CD4-positive, CD25-positive, alpha-beta regulatory T cell (primary cell): Measurements from ENCODE around the gene CASP10. TPM values are rescaled to one million over a fixed set of nuclear protein-coding genes. Genes with fewer than 3 reads are reported as not detected.

Source experiments
- ATAC-seq, 2 donors: fragments of 150-1000 bp; cut with Tn5 transposase; one replicate each; pipeline ENCODE4 v1.10.0; 2021; ENCODE audit warnings: low read depth in 2 of 2, moderate number of reproducible peaks in 2 of 2, moderate library complexity in 1 of 2
- DNase-seq, 3 donors: peaks; one replicate each; pipeline versions ENCODE4 v3.0.0 to v3.0.0-alpha.2; 2012 to 2022; ENCODE audit warnings: mixed read lengths in 1 of 3
- H3K27ac ChIP-seq: one replicate; pipeline ENCODE4 v1.7.0; 2013; ENCODE audit warnings: mild to moderate bottlenecking, low read length; ENCODE audit not compliant: insufficient read depth, poor library complexity, severe bottlenecking
- H3K27me3 ChIP-seq: one replicate; pipeline ENCODE4 v1.7.0; 2013; ENCODE audit warnings: low read length; ENCODE audit not compliant: control insufficient read depth, insufficient read depth
- H3K36me3 ChIP-seq: one replicate; pipeline ENCODE4 v1.7.0; 2013; ENCODE audit warnings: mild to moderate bottlenecking, low read length, moderate library complexity; ENCODE audit not compliant: control insufficient read depth, insufficient read depth
- H3K4me1 ChIP-seq: 2 replicates; pipeline ENCODE4 v1.7.0; 2013; ENCODE audit warnings: mild to moderate bottlenecking, low read length; ENCODE audit not compliant: insufficient read depth, control insufficient read depth, poor library complexity, severe bottlenecking
- H3K4me3 ChIP-seq: one replicate; pipeline ENCODE4 v1.7.0; 2013; ENCODE audit warnings: low read depth, mild to moderate bottlenecking, low read length, moderate library complexity
- H3K9me3 ChIP-seq, 2 experiments: 1 replicate in 1 of 2; 2 replicates in 1 of 2; pipeline ENCODE4 v1.7.0; 2013; ENCODE audit warnings: low read length in 2 of 2, mild to moderate bottlenecking in 1 of 2, moderate library complexity in 1 of 2; ENCODE audit not compliant: control insufficient read depth in 2 of 2
- H3K27ac Mint-ChIP-seq, 3 donors: one replicate each; pipeline ENCODE4 v1.8.0; 2020 to 2022; ENCODE audit warnings: mild to moderate bottlenecking in 3 of 3, mixed read lengths in 3 of 3, moderate library complexity in 2 of 3
- H3K27me3 Mint-ChIP-seq: one replicate; pipeline ENCODE4 v1.8.0; 2022; ENCODE audit warnings: mild to moderate bottlenecking, mixed read lengths
- H3K36me3 Mint-ChIP-seq: one replicate; pipeline ENCODE4 v1.8.0; 2020; ENCODE audit warnings: mixed read lengths
- H3K4me1 Mint-ChIP-seq, 4 donors: one replicate each; pipeline ENCODE4 v1.8.0; 2020 to 2022; ENCODE audit warnings: mixed read lengths in 4 of 4, mild to moderate bottlenecking in 1 of 4
- H3K4me3 Mint-ChIP-seq, 4 donors: one replicate each; pipeline ENCODE4 v1.8.0; 2020 to 2022; ENCODE audit warnings: mild to moderate bottlenecking in 4 of 4, mixed read lengths in 4 of 4, moderate library complexity in 3 of 4
- H3K9me3 Mint-ChIP-seq, 7 donors: one replicate each; pipeline ENCODE4 v1.8.0; 2020 to 2022; ENCODE audit warnings: mixed read lengths in 7 of 7, mild to moderate bottlenecking in 3 of 7, moderate library complexity in 2 of 7
- polyA plus RNA-seq, 4 donors: library from polyadenylated mRNA; unstranded; fragments of 300-500 nt; fragmentation: Illumina TruSeq; gene quantifications; one replicate each; pipeline ENCODE4 v1.2.3, GENCODE V29; 2021
- total RNA-seq: library from RNA; stranded (reverse); gene quantifications from one replicate; pipeline ENCODE4 v1.2.3, GENCODE V29; 2022

The CASP10 gene
- total and polyA plus RNA-seq, 5 donors from 2014 or later: 4.4 to 15.1 (median 6.0) TPM

DNA sequence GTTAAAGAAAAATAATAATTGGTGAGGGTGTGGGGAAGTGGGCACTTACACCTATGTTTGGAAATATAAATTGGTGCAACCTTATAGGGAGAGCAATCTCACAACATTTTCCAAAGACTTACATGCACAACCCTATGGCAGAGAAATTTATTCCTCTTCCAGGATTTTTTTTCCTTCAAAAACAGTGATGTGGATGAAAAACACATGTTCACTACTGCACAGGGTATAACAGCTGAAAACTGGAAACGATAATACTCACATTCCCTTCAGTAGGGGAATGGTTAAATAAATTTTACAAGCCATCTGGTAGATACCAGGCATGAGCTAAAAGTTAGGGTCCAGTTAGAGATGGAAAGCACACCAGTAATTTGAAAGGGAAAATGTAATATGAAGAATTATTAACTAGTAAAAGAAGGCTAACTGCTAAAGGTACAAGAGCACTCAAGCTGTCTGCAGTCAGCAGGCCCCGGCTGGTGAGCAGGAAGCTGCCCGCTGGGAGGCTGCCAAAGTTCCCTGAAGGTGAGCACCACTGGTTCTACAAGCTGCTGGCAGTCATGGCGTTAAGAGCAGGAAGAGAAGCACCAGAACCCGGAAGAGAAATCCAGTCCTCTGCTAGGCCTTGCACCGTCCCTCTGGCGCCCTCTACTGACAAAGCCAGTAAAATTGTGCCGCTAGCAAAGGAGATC, 49.0 kb downstream of the CASP10 start:
- DNase-seq (peak; percentile 83 to 96 (median 90)), ATAC-seq (peak; percentile 57)
- Histone ChIP-seq H3K4me1 (peaks cover 50% of the 10 kb centered on the region), H3K4me3 (peak overlapping the region; percentile 99), H3K9me3 (no peaks in the 10 kb centered on the region), H3K36me3 (no peaks in the 10 kb centered on the region), H3K27me3 (no peaks in the 10 kb centered on the region), H3K27ac (peak overlapping the region; percentile 85)
- H3K36me3 Mint-ChIP-seq: peaks cover 11% of the 10 kb centered on the region
- H3K27ac Mint-ChIP-seq: peak overlapping the region; percentile 20 to 97 (median 80)
- H3K4me3 Mint-ChIP-seq: peak overlapping the region; percentile 97 to 98 (median 98)
- peaks cover 23 to 44% (median 28%) of the 10 kb centered on the region in 4 donors for H3K4me1 Mint-ChIP-seq
- H3K27me3 Mint-ChIP-seq: no peaks in the 10 kb centered on the region
- no peaks in the 10 kb centered on the region for H3K9me3 Mint-ChIP-seq

DNA sequence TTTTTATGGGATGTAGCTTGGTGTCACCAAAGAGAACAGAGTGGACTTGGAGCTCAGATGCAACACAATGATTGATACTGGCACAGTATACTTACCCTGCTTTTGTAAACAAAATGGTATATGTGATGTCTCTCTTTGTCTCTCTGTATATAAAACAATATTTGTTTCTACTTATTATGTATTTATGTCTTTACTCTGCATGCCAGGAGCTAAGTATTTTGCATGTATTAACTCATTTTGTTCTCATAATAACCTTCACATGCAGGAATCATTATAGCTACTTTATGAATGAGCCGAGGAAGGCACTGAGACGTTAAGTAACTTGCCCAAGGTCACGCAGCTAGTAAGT, 49.5 kb downstream of the CASP10 start:
- Mint-ChIP-seq H3K27me3 (no peaks in the 10 kb centered on the region), H3K4me1 (peaks cover 23 to 49% (median 29%) of the 10 kb centered on the region in 4 donors), H3K4me3 (peak overlapping the region; percentile 97 to 98 (median 98)), H3K27ac (peak overlapping the region; percentile 20 to 97 (median 80)), H3K9me3 (no peaks in the 10 kb centered on the region), H3K36me3 (peaks cover 11% of the 10 kb centered on the region)
- Histone ChIP-seq H3K4me3 (peak overlapping the region; percentile 99), H3K9me3 (no peaks in the 10 kb centered on the region), H3K27ac (peak overlapping the region; percentile 85), H3K36me3 (peaks cover 2% of the 10 kb centered on the region), H3K27me3 (no peaks in the 10 kb centered on the region), H3K4me1 (peaks cover 56% of the 10 kb centered on the region)
- no peak for ATAC-seq
- no peak for DNase-seq

DNA sequence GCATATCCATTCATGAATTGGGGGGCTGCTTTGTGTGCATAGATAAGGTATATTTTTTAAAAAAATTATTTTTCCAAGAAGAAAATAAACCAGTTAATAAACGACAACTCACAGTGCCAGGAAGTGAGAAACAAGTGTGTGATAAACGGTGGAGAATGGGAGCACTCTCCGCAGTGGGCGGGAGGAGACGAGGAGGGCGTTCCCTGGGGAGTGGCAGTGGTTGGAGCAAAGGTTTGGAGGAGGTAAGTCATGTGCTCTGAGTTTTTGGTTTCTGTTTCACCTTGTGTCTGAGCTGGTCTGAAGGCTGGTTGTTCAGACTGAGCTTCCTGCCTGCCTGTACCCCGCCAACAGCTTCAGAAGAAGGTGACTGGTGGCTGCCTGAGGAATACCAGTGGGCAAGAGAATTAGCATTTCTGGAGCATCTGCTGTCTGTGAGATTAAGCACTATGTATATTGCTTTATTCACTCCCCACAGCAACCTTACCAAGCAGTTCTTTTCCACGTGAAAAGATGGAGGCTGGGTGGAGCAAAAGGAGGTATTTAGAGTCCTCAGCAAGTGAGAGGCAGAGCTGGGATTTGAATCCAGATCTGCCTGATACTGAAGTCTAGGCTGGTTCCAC, 50.4 kb downstream of the CASP10 start:
- Histone ChIP-seq H3K27ac (peak overlapping the region; percentile 85), H3K9me3 (no peaks in the 10 kb centered on the region), H3K4me1 (peaks cover 64% of the 10 kb centered on the region), H3K27me3 (no peaks in the 10 kb centered on the region), H3K4me3 (peak overlapping the region; percentile 99), H3K36me3 (peaks cover 5% of the 10 kb centered on the region)
- Mint-ChIP-seq H3K9me3 (no peaks in the 10 kb centered on the region), H3K4me3 (peak overlapping the region; percentile 97 to 98 (median 98)), H3K27ac (peak overlapping the region; percentile 92 to 97 (median 97)), H3K27me3 (no peaks in the 10 kb centered on the region), H3K36me3 (peaks cover 16% of the 10 kb centered on the region), H3K4me1 (peaks cover 26 to 56% (median 35%) of the 10 kb centered on the region in 4 donors)
- ATAC-seq (peak; percentile 91), DNase-seq (peak; percentile 85 to 96 (median 87))

DNA sequence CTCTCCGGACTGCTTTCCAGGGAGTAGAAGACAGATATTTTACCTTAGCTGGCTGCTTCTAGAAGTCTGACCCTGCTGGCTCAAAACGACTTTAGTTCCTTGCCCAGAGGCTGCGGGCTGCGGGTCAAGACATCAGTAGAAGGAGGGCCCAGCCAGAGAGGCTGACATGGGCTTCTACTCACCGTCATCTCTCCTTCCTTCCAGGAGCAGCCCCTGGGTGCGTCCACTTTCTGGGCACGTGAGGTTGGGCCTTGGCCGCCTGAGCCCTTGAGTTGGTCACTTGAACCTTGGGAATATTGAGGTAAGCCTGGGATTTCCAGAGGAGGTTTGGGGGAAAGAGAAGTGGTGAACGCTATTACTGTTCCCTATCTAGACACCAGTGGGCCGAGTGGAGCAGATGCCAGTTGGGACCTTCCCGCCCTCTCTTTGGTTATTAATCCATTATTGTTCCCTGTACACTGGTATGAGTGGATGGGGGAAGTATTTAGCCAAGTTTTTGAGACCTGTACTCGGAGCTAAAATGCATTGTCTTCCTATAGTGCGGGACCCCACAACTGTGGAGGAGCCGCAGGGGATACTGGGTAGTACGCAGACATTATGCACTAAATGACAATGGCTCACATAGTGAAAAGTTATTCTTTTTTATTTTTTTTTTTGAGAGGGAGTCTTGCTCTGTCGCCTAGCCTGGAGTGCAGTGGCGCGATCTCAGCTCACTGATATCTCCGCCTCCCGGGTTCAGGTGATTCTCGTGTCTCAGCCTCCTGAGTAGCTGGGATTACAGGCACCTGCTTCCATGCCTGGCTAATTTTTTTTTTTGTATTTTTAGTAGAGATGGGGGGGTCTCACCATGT, 51.1 kb downstream of the CASP10 start:
- Histone ChIP-seq H3K36me3 (peaks cover 5% of the 10 kb centered on the region), H3K4me3 (peak overlapping the region; percentile 99), H3K4me1 (peaks cover 61% of the 10 kb centered on the region), H3K27me3 (no peaks in the 10 kb centered on the region), H3K9me3 (no peaks in the 10 kb centered on the region), H3K27ac (peak overlapping the region; percentile 85)
- Mint-ChIP-seq H3K36me3 (peaks cover 14% of the 10 kb centered on the region), H3K27ac (peak overlapping the region; percentile 92 to 97 (median 97)), H3K27me3 (no peaks in the 10 kb centered on the region), H3K4me1 (peaks cover 26 to 52% (median 32%) of the 10 kb centered on the region in 4 donors), H3K9me3 (no peaks in the 10 kb centered on the region), H3K4me3 (peak overlapping the region; percentile 97 to 98 (median 98))
- DNase-seq: peak in 2 of 3 donors; percentile 9 to 33
- no peak for ATAC-seq

DNA sequence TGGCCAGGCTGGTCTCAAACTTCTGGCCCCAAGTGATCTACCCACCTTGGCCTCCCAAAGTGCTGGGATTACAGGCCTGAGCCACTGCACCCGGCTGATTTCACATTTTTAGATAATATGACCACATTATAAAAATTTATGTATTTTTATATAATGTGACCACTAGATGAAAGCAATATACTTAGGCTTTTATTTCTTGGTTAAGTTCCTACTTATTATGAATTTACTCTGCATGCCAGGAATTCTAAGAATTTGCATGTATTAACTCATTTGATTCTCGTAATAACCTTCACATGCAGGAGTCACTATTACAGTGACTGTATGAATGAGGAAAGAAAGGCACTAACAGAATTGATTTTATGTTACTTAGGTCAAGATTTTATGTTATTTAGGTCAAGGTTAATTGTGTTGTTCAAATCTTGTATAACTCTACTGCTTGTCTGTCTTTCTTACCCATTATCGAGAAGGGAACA, 51.8 kb downstream of the CASP10 start:
- Mint-ChIP-seq H3K4me3 (peak overlapping the region; percentile 97 to 98 (median 98)), H3K9me3 (no peaks in the 10 kb centered on the region), H3K27me3 (no peaks in the 10 kb centered on the region), H3K36me3 (peaks cover 19% of the 10 kb centered on the region), H3K27ac (peak overlapping the region; percentile 92 to 97 (median 97)), H3K4me1 (peaks cover 26 to 52% (median 35%) of the 10 kb centered on the region in 4 donors)
- peak overlapping the region; percentile 99 for H3K4me3 ChIP-seq
- peaks cover 59% of the 10 kb centered on the region for H3K4me1 ChIP-seq
- ATAC-seq (no peak), DNase-seq (peak in 1 of 3 donors; percentile 26)
- no peaks in the 10 kb centered on the region for H3K9me3 ChIP-seq
- H3K27me3 ChIP-seq: no peaks in the 10 kb centered on the region
- H3K27ac ChIP-seq: peak overlapping the region; percentile 85
- peaks cover 8% of the 10 kb centered on the region for H3K36me3 ChIP-seq

DNA sequence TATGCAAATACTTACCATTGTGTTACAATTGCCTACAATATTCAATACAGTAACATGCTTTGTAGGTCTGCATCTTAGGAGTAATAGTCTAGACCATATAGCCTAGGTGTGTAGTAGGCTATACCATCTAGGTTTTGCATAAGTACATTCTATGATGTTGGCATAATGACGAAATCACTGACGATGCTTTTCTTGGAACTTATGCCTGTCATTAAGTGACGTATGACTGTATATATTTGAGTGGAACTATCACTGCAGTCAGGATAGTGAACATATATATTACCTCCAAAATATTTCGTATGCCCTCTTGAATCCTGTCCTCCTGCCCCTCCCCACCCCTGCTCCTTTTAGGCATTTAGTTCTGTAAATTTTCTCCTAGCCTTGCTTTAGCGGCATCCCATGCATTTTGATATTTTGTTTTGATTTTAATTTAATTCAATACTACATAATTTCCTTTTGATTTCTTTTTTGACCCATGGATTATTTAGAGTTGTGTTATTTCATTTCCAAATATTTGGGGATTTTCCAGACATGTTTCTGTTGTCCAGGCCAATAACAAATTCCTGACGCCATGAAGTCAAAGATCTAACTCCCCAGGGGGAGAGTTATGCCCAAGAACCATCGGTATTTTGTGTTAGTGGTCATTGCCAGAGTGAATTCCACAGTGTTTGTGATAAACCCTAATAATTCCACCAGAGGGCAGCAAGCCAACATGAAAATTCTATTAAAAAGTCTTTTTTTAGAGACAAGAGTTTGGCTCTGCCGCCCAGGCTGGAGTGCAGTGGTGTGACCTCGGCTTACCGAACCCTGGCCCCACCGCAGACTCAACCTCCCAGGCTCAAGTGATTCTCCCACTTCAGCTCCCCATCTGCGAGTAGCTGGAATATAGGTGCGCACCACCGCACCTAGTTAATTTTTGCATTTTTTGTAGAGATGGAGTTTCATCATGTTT, 53.2 kb downstream of the CASP10 start:
- peak overlapping the region; percentile 97 to 98 (median 98) for H3K4me3 Mint-ChIP-seq
- peak overlapping the region; percentile 94 to 98 (median 98) for H3K27ac Mint-ChIP-seq
- peaks cover 59% of the 10 kb centered on the region for H3K4me1 ChIP-seq
- H3K9me3 Mint-ChIP-seq: no peaks in the 10 kb centered on the region
- peaks cover 21% of the 10 kb centered on the region for H3K36me3 ChIP-seq
- peaks cover 33% of the 10 kb centered on the region for H3K36me3 Mint-ChIP-seq
- DNase-seq: peak; percentile 35 to 81 (median 75)
- H3K27me3 Mint-ChIP-seq: no peaks in the 10 kb centered on the region
- ATAC-seq: peak in 1 of 2 donors; percentile 3
- no peaks in the 10 kb centered on the region for H3K27me3 ChIP-seq
- H3K4me3 ChIP-seq: peak overlapping the region; percentile 99
- H3K27ac ChIP-seq: peak overlapping the region; percentile 85
- peaks cover 37 to 66% (median 44%) of the 10 kb centered on the region in 4 donors for H3K4me1 Mint-ChIP-seq
- H3K9me3 ChIP-seq: no peaks in the 10 kb centered on the region
